Neural progenitor cell (in vitro differentiated cells): ENCODE measurements around the gene INSL6.

Experiments used
- EZH2 ChIP-seq: fragments of 200-600 bp; sonication (generic); IDR thresholded peaks from 2 replicates; pipeline ENCODE4 v1.6.1; 2017; ENCODE audit warnings: antibody characterized with exemption, mild to moderate bottlenecking, moderate library complexity
- EZH2phosphoT487 ChIP-seq: fragments of 200-600 bp; sonication (generic); IDR thresholded peaks from 2 replicates; pipeline ENCODE4 v1.6.1; 2017; ENCODE audit warnings: antibody characterized with exemption
- TF ChIP-seq, protein P1 (sequence below): fragments of 200-600 bp; sonication (generic); IDR thresholded peaks from 2 replicates; pipeline ENCODE4 v1.5.1; 2017; ENCODE audit warnings: antibody characterized with exemption, mild to moderate bottlenecking

DNA sequence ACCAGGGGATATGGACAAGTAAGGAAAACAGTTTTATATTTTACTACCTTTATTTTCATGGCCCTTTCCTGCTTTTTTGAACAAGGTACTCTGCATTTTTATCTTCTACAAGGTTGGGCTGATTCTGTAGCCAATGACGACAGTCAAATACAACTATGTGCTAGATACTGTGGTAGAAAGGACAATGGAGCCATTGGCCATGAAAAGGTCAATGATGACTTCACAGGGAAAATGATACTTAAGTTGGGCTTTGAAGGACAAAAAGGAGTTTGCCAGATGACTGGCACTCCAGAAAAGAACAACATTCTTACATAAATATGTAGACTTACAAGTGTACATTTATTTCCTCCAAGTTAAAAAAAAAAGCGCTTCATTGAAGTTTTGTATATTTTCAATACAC, 663 bp downstream of the INSL6 start:
- TF ChIP-seq, protein P1, sequence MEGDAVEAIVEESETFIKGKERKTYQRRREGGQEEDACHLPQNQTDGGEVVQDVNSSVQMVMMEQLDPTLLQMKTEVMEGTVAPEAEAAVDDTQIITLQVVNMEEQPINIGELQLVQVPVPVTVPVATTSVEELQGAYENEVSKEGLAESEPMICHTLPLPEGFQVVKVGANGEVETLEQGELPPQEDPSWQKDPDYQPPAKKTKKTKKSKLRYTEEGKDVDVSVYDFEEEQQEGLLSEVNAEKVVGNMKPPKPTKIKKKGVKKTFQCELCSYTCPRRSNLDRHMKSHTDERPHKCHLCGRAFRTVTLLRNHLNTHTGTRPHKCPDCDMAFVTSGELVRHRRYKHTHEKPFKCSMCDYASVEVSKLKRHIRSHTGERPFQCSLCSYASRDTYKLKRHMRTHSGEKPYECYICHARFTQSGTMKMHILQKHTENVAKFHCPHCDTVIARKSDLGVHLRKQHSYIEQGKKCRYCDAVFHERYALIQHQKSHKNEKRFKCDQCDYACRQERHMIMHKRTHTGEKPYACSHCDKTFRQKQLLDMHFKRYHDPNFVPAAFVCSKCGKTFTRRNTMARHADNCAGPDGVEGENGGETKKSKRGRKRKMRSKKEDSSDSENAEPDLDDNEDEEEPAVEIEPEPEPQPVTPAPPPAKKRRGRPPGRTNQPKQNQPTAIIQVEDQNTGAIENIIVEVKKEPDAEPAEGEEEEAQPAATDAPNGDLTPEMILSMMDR = no peak
- TF ChIP-seq EZH2 (no peak), EZH2phosphoT487 (no peak)
